Breast epithelium (tissue), 4 donors: ENCODE measurements around the gene ANK2. TPM values are rescaled to one million over a fixed set of nuclear protein-coding genes. Genes with fewer than 3 reads are reported as not detected.

ENCODE experiments used
- DNase-seq, 2 donors: peaks; one replicate each; pipeline ENCODE4 v3.0.0-alpha.2; 2019; ENCODE audit warnings: low spot score in 2 of 2
- H3K27ac ChIP-seq, 2 donors: fragments of 200-600 bp; sonication (generic) in 1 of 2; one replicate each; pipeline ENCODE4 v1.5.1; 2016 to 2019; ENCODE audit warnings: mild to moderate bottlenecking in 1 of 2
- H3K27me3 ChIP-seq, 2 donors: fragments of 200-600 bp; sonication (generic) in 1 of 2; one replicate each; pipeline versions ENCODE4 v1.5.1 to v1.6.0; 2017 to 2019; ENCODE audit warnings: control low read depth in 1 of 2, mild to moderate bottlenecking in 1 of 2
- H3K36me3 ChIP-seq: fragments of 200-600 bp; one replicate; pipeline ENCODE4 v1.5.1; 2019
- H3K4me1 ChIP-seq, 2 donors: fragments of 200-600 bp; sonication (generic); one replicate each; pipeline ENCODE4 v1.5.1; 2016 to 2019; ENCODE audit warnings: control low read depth in 1 of 2
- H3K4me3 ChIP-seq, 3 donors: fragments of 200-600 bp; sonication (generic); 1 replicate in 2 of 3; 2 replicates in 1 of 3; pipeline ENCODE4 v1.5.1; 2016 to 2019; ENCODE audit warnings: mild to moderate bottlenecking in 3 of 3, moderate library complexity in 2 of 3
- H3K9me3 ChIP-seq, 2 donors: fragments of 200-600 bp; sonication (generic) in 1 of 2; one replicate each; pipeline ENCODE4 v1.5.1; 2016 to 2019; ENCODE audit warnings: control low read depth in 1 of 2
- CTCF ChIP-seq, 3 donors: fragments of 450-650 bp; IDR thresholded peaks; one replicate each; pipeline ENCODE4 v1.5.1; 2016 to 2017; ENCODE audit warnings: antibody characterized with exemption in 3 of 3, mild to moderate bottlenecking in 3 of 3, moderate library complexity in 3 of 3
- POLR2A ChIP-seq: fragments of 450-650 bp; IDR thresholded peaks from one replicate; pipeline ENCODE4 v1.6.1; 2016; ENCODE audit warnings: antibody characterized with exemption, mild to moderate bottlenecking, moderate library complexity
- POLR2AphosphoS5 ChIP-seq, 3 donors: sonication (generic); formaldehyde crosslinking; IDR thresholded peaks; one replicate each; pipeline ENCODE4 v1.6.1; 2017; ENCODE audit warnings: antibody characterized with exemption in 3 of 3
- intact Hi-C: fragments of 100-400 bp; cut with DNase I; formaldehyde crosslinking; loops from one replicate; pipeline ENCODE4 v1.15.1; 2023; ENCODE audit warnings: low total_unique reads
- total RNA-seq, 3 donors: library from RNA; depleted of rRNA; stranded (reverse); fragments of >200 nt; gene quantifications; one replicate each; pipeline ENCODE4 v1.1.0, GENCODE V29; 2016

Gene ANK2
- total RNA-seq, 3 donors from 2014 or later: 22.0 to 145 (median 36.7) TPM

GRCh38 chr4:113411496-113411938 is 362.1 kb downstream of the ANK2 start:
- Histone ChIP-seq H3K4me3 (no peak overlapping the region), H3K27ac (peak overlapping the region in 1 of 2 donors; percentile 25), H3K4me1 (no peaks in the 10 kb centered on the region), H3K9me3 (no peaks in the 10 kb centered on the region), H3K36me3 (no peaks in the 10 kb centered on the region), H3K27me3 (no peaks in the 10 kb centered on the region)
- TF ChIP-seq POLR2A: no peak
- intact Hi-C loops: no loop called here
- peak in 1 of 2 donors; percentile 24 for DNase-seq

- intact Hi-C loops: no loop called here
- H3K36me3 ChIP-seq: no peaks in the 10 kb centered on the region
- H3K27ac ChIP-seq: no peak overlapping the region
- H3K4me3 ChIP-seq: no peak overlapping the region
- TF ChIP-seq CTCF (IDR thresholded peaks at IDR 0.05): no peak
- TF ChIP-seq POLR2A: no peak
- TF ChIP-seq POLR2AphosphoS5 (IDR thresholded peaks at IDR 0.05): no peak
- no peaks in the 10 kb centered on the region for H3K4me1 ChIP-seq
- DNase-seq: no peak
- H3K27me3 ChIP-seq: no peaks in the 10 kb centered on the region
- no peaks in the 10 kb centered on the region for H3K9me3 ChIP-seq
These were observed 370.2 kb downstream of the ANK2 start for GRCh38 chr4:113419631-113420030.

GRCh38 chr4:113420938-113421337 is 371.5 kb downstream of the ANK2 start:
- DNase-seq: no peak

GRCh38 chr4:113423631-113424030 is 374.2 kb downstream of the ANK2 start:
- Histone ChIP-seq H3K4me1 (no peaks in the 10 kb centered on the region), H3K27ac (no peak overlapping the region), H3K36me3 (no peaks in the 10 kb centered on the region), H3K27me3 (no peaks in the 10 kb centered on the region), H3K9me3 (no peaks in the 10 kb centered on the region), H3K4me3 (no peak overlapping the region)
- intact Hi-C loops: no loop called here
- TF ChIP-seq POLR2A (no peak), POLR2AphosphoS5 (IDR thresholded peaks at IDR 0.05) (no peak), CTCF (IDR thresholded peaks at IDR 0.05) (no peak)
- DNase-seq: no peak

More at GRCh38 chr4:113420938-113421337, 371.5 kb downstream of the ANK2 start:
- intact Hi-C loops: no loop called here
- Histone ChIP-seq H3K9me3 (no peaks in the 10 kb centered on the region), H3K4me3 (no peak overlapping the region), H3K27me3 (no peaks in the 10 kb centered on the region), H3K27ac (no peak overlapping the region), H3K4me1 (no peaks in the 10 kb centered on the region), H3K36me3 (no peaks in the 10 kb centered on the region)
- TF ChIP-seq POLR2AphosphoS5 (IDR thresholded peaks at IDR 0.05) (no peak), POLR2A (no peak), CTCF (IDR thresholded peaks at IDR 0.05) (no peak)

DNA sequence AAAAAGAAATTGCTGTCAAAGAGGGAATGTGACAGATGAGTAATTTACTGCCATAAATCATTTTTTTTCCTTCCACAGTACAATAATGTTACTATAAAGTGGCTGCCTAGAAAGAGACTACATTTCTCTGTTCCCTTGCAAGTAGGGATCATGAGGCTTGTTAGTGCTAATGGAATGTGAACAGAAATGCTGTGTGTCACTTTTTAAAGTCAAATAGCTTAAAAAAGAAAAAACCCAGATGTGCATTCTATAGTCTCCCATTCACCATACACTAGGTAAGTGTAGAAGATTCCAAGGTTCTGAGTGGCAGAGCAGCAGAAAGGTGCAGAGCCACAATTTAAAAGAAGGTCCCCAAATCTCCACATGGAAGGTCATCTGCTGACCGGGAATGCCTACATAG is 383.7 kb downstream of the ANK2 start:
- Histone ChIP-seq H3K4me3 (no peak overlapping the region), H3K27me3 (no peaks in the 10 kb centered on the region), H3K4me1 (no peaks in the 10 kb centered on the region), H3K36me3 (no peaks in the 10 kb centered on the region), H3K27ac (no peak overlapping the region), H3K9me3 (no peaks in the 10 kb centered on the region)
- intact Hi-C loops: no loop called here
- DNase-seq: no peak
- TF ChIP-seq CTCF (IDR thresholded peaks at IDR 0.05) (no peak), POLR2AphosphoS5 (IDR thresholded peaks at IDR 0.05) (no peak), POLR2A (no peak)
